GM21619 (cell line): ENCODE results near the gene CERS5.

Experiments used
- ATAC-seq: cut with Tn5 transposase; IDR thresholded peaks from one replicate; pipeline ENCODE4 v1.9.1; 2021; ENCODE audit not compliant: unreplicated experiment

Gene CERS5

GRCh38 chr12:50132505-50133135 lies 34.5 kb downstream of the CERS5 start:
- no peak for ATAC-seq

GRCh38 chr12:50129290-50129689 lies 37.9 kb downstream of the CERS5 start:
- no peak for ATAC-seq

- no peak for ATAC-seq
Observed at GRCh38 chr12:50127546-50127945, 39.6 kb downstream of the CERS5 start.

GRCh38 chr12:50123203-50123602 lies 44.0 kb downstream of the CERS5 start:
- ATAC-seq = no peak

- ATAC-seq = no peak
Observed at GRCh38 chr12:50121641-50122040, 45.5 kb downstream of the CERS5 start.

GRCh38 chr12:50120953-50121352 lies 46.2 kb downstream of the CERS5 start:
- ATAC-seq = no peak

- ATAC-seq = no peak
Observed at GRCh38 chr12:50120521-50120920, 46.6 kb downstream of the CERS5 start.

- ATAC-seq = no peak
Observed at GRCh38 chr12:50119387-50119786, 47.8 kb downstream of the CERS5 start.

- ATAC-seq = no peak
Observed at GRCh38 chr12:50117057-50117622, 50.0 kb downstream of the CERS5 start.

GRCh38 chr12:50112456-50113218 lies 54.5 kb downstream of the CERS5 start:
- ATAC-seq = peak; percentile 4

- peak; percentile 75 for ATAC-seq
Observed at GRCh38 chr12:50111693-50112455, 55.3 kb downstream of the CERS5 start, which contains the start of gene COX14. COX14 (plus strand) TSS chr12:50112236; CDS start chr12:50120044, 7,808 bp downstream.

- peak; percentile 1 for ATAC-seq
Observed at GRCh38 chr12:50111395-50111692, 55.8 kb downstream of the CERS5 start.

GRCh38 chr12:50110762-50111351 lies 56.3 kb downstream of the CERS5 start:
- no peak for ATAC-seq

- no peak for ATAC-seq
Observed at GRCh38 chr12:50110127-50110761, 56.9 kb downstream of the CERS5 start.

GRCh38 chr12:50109319-50109718 lies 57.9 kb downstream of the CERS5 start:
- ATAC-seq = no peak

- ATAC-seq = no peak
Observed at GRCh38 chr12:50107416-50108268, 59.5 kb downstream of the CERS5 start.

- no peak for ATAC-seq
Observed at GRCh38 chr12:50106907-50107306, 60.3 kb downstream of the CERS5 start.

GRCh38 chr12:50105913-50106450 lies 61.2 kb downstream of the CERS5 start:
- no peak for ATAC-seq
